Stimulated activated CD8-positive, alpha-beta memory T cell treated with anti-CD3 and anti-CD28 coated beads, Interleukin-4, amount 100 ng/mL, for 1 hour (primary cell): Measurements from ENCODE around the gene AAR2.

Experiments
- DNase-seq, 2 donors: peaks; one replicate each; pipeline ENCODE4 v3.0.0-alpha.2; 2020; ENCODE audit warnings: low read depth in 2 of 2, low spot score in 1 of 2

AAR2 gene

GRCh38 chr20:36259177-36260061 lies 23.1 kb downstream of the AAR2 start:
- no peak for DNase-seq

GRCh38 chr20:36260316-36260715 lies 24.0 kb downstream of the AAR2 start:
- DNase-seq = no peak

GRCh38 chr20:36261389-36262105 lies 25.3 kb downstream of the AAR2 start:
- no peak for DNase-seq

GRCh38 chr20:36262440-36262839 lies 26.2 kb downstream of the AAR2 start:
- no peak for DNase-seq

- DNase-seq = no peak
Observed at GRCh38 chr20:36264426-36265246, 28.4 kb downstream of the AAR2 start.

GRCh38 chr20:36266189-36266588 lies 29.9 kb downstream of the AAR2 start:
- no peak for DNase-seq

GRCh38 chr20:36267605-36268381 lies 31.5 kb downstream of the AAR2 start:
- no peak for DNase-seq

GRCh38 chr20:36268440-36269342 lies 32.4 kb downstream of the AAR2 start:
- no peak for DNase-seq

GRCh38 chr20:36269507-36269906 lies 33.2 kb downstream of the AAR2 start:
- no peak for DNase-seq

GRCh38 chr20:36270744-36271638 lies 34.7 kb downstream of the AAR2 start:
- DNase-seq = no peak

GRCh38 chr20:36271639-36272546 lies 35.6 kb downstream of the AAR2 start:
- no peak for DNase-seq

- no peak for DNase-seq
Observed at GRCh38 chr20:36272547-36273220, 36.4 kb downstream of the AAR2 start.

- no peak for DNase-seq
Observed at GRCh38 chr20:36273414-36274180, 37.3 kb downstream of the AAR2 start.

- DNase-seq = no peak
Observed at GRCh38 chr20:36274181-36274841, 38.0 kb downstream of the AAR2 start.

- no peak for DNase-seq
Observed at GRCh38 chr20:36275011-36275410, 38.7 kb downstream of the AAR2 start.
